H9 (cell line): Measurements from ENCODE around the gene EXPH5. TPM values are rescaled to one million over a fixed set of nuclear protein-coding genes. Genes with fewer than 3 reads are reported as not detected.
A peak's percentile ranks its signal among the peaks of the same experiment; 100 is the strongest.

Source experiments
- DNase-seq: peaks from one replicate; pipeline ENCODE4 v3.0.0-alpha.2; 2017
- H2AFZ ChIP-seq: one replicate; pipeline ENCODE4 v1.6.1; 2013; ENCODE audit warnings: mild to moderate bottlenecking, low read length, control low read depth, moderate library complexity
- H2AK5ac ChIP-seq: 2 replicates; pipeline ENCODE4 v1.6.1; 2013; ENCODE audit warnings: low read length, control low read depth, mixed read lengths; ENCODE audit not compliant: insufficient read length
- H2BK120ac ChIP-seq: one replicate; pipeline ENCODE4 v1.6.1; 2013; ENCODE audit warnings: low read depth, mild to moderate bottlenecking, low read length, control low read depth, inconsistent platforms; ENCODE audit not compliant: poor library complexity, severe bottlenecking
- H2BK12ac ChIP-seq: 2 replicates; pipeline ENCODE4 v1.6.1; 2013; ENCODE audit warnings: low read length, control low read depth, mixed read lengths, low read depth; ENCODE audit not compliant: insufficient read length
- H2BK15ac ChIP-seq: 2 replicates; pipeline ENCODE4 v1.6.1; 2013; ENCODE audit warnings: low read depth, low read length, control low read depth
- H2BK20ac ChIP-seq: one replicate; pipeline ENCODE4 v1.6.1; 2013; ENCODE audit warnings: low read depth, mild to moderate bottlenecking, low read length, control low read depth, inconsistent platforms; ENCODE audit not compliant: poor library complexity, severe bottlenecking
- H2BK5ac ChIP-seq: 2 replicates; pipeline ENCODE4 v1.6.1; 2013; ENCODE audit warnings: low read length, control low read depth, mixed read lengths; ENCODE audit not compliant: insufficient read length
- H3K14ac ChIP-seq: 2 replicates; pipeline ENCODE4 v1.6.1; 2013; ENCODE audit warnings: low read length, control low read depth; ENCODE audit not compliant: insufficient read depth
- H3K18ac ChIP-seq: 2 replicates; pipeline ENCODE4 v1.6.1; 2013; ENCODE audit warnings: low read depth, mild to moderate bottlenecking, mixed read lengths, low read length, control low read depth; ENCODE audit not compliant: insufficient read length
- H3K23ac ChIP-seq: 2 replicates; pipeline ENCODE4 v1.6.1; 2013; ENCODE audit warnings: low read length, control low read depth, mixed read lengths, low read depth; ENCODE audit not compliant: insufficient read length
- H3K23me2 ChIP-seq: 2 replicates; pipeline ENCODE4 v1.6.1; 2013; ENCODE audit warnings: low read depth, mild to moderate bottlenecking, mixed read lengths, low read length, control low read depth; ENCODE audit not compliant: insufficient read length, poor library complexity, severe bottlenecking
- H3K27ac ChIP-seq: 2 replicates; pipeline ENCODE4 v1.5.1; 2013; ENCODE audit warnings: low read length, control low read depth, mixed read lengths, low read depth; ENCODE audit not compliant: insufficient read length
- H3K27me3 ChIP-seq: 2 replicates; pipeline ENCODE4 v1.6.1; 2013; ENCODE audit warnings: low read length, control low read depth, inconsistent platforms; ENCODE audit not compliant: insufficient read depth
- H3K4ac ChIP-seq: 2 replicates; pipeline ENCODE4 v1.6.1; 2013; ENCODE audit warnings: low read depth, mild to moderate bottlenecking, control low read depth, inconsistent platforms, low read length, moderate library complexity
- H3K4me1 ChIP-seq: 2 replicates; pipeline ENCODE4 v1.6.1; 2013; ENCODE audit warnings: low read length, control low read depth, inconsistent platforms; ENCODE audit not compliant: insufficient read depth
- H3K4me2 ChIP-seq: 2 replicates; pipeline ENCODE4 v1.6.1; 2013; ENCODE audit warnings: low read length, control low read depth, mixed read lengths; ENCODE audit not compliant: insufficient read length, insufficient read depth
- H3K56ac ChIP-seq: 2 replicates; pipeline ENCODE4 v1.6.1; 2013; ENCODE audit warnings: low read depth, mild to moderate bottlenecking, mixed read lengths, low read length, control low read depth; ENCODE audit not compliant: insufficient read length
- H3K79me1 ChIP-seq: 2 replicates; pipeline ENCODE4 v1.6.1; 2013; ENCODE audit warnings: low read depth, mild to moderate bottlenecking, moderate library complexity, low read length, control low read depth, inconsistent platforms; ENCODE audit not compliant: insufficient read depth, poor library complexity, severe bottlenecking
- H3K79me2 ChIP-seq: 2 replicates; pipeline ENCODE4 v1.6.1; 2013; ENCODE audit warnings: low read length, control low read depth, inconsistent platforms; ENCODE audit not compliant: insufficient read depth
- H3K9ac ChIP-seq: 2 replicates; pipeline ENCODE4 v1.6.1; 2013; ENCODE audit warnings: low read length, control low read depth, mixed read lengths; ENCODE audit not compliant: insufficient read length; ENCODE audit errors: extremely low read depth
- H3K9me3 ChIP-seq: one replicate; pipeline ENCODE4 v1.6.1; 2013; ENCODE audit warnings: low read depth, low read length, inconsistent platforms; ENCODE audit not compliant: control insufficient read depth
- H3T11ph ChIP-seq: one replicate; pipeline ENCODE4 v1.6.1; 2013; ENCODE audit warnings: mild to moderate bottlenecking, low read length, control low read depth, inconsistent platforms
- H4K20me1 ChIP-seq: one replicate; pipeline ENCODE4 v1.6.1; 2013; ENCODE audit not compliant: control insufficient read depth, insufficient read length, insufficient read depth
- H4K5ac ChIP-seq: 2 replicates; pipeline ENCODE4 v1.6.1; 2013; ENCODE audit warnings: low read depth, mild to moderate bottlenecking, mixed read lengths, low read length, control low read depth; ENCODE audit not compliant: insufficient read length
- H4K8ac ChIP-seq: replicated peaks from 2 replicates; pipeline ENCODE4 v1.6.1; 2013; ENCODE audit warnings: low read length, control low read depth, mixed read lengths, low read depth; ENCODE audit not compliant: insufficient read length
- H4K91ac ChIP-seq: 2 replicates; pipeline ENCODE4 v1.6.1; 2013; ENCODE audit warnings: low read depth, mild to moderate bottlenecking, moderate library complexity, mixed read lengths, low read length, control low read depth; ENCODE audit not compliant: insufficient read length
- H3K27ac Mint-ChIP-seq, 3 experiments: 2 replicates in 2 of 3; 3 replicates in 1 of 3; pipeline ENCODE4 v1.8.0; 2020 to 2021; ENCODE audit warnings: mixed read lengths in 3 of 3, mild to moderate bottlenecking in 1 of 3, moderate library complexity in 1 of 3
- H3K27me3 Mint-ChIP-seq: 2 replicates; pipeline ENCODE4 v1.8.0; 2021; ENCODE audit warnings: low read depth, mild to moderate bottlenecking, moderate library complexity, mixed read lengths
- H3K36me3 Mint-ChIP-seq, 3 experiments: 2 replicates in 2 of 3; 3 replicates in 1 of 3; pipeline ENCODE4 v1.8.0; 2020 to 2021; ENCODE audit warnings: low read depth in 3 of 3, mixed read lengths in 3 of 3; ENCODE audit not compliant: insufficient read depth in 1 of 3
- H3K4me1 Mint-ChIP-seq, 2 experiments: 2 replicates each; pipeline ENCODE4 v1.8.0; 2020; ENCODE audit warnings: mixed read lengths in 2 of 2
- H3K4me3 Mint-ChIP-seq, 2 experiments: 2 replicates in 1 of 2; 3 replicates in 1 of 2; pipeline ENCODE4 v1.8.0; 2020 to 2021; ENCODE audit warnings: mild to moderate bottlenecking in 2 of 2, mixed read lengths in 2 of 2, moderate library complexity in 1 of 2
- H3K9me3 Mint-ChIP-seq, 2 experiments: 2 replicates in 1 of 2; 3 replicates in 1 of 2; pipeline ENCODE4 v1.8.0; 2020; ENCODE audit warnings: mild to moderate bottlenecking in 2 of 2, mixed read lengths in 2 of 2, moderate library complexity in 1 of 2
- WGBS: extraction: QIAGEN DNeasy Blood & Tissue Kit; methylation state at CpG from one replicate; pipeline ENCODE4 v1.1.7; 2013; ENCODE audit warnings: missing lambda C conversion rate, low lambda C conversion rate, mixed read lengths; ENCODE audit not compliant: insufficient read length; ENCODE audit errors: extremely low coverage; 5-methylcytosine and 5-hydroxymethylcytosine counted together
- total RNA-seq: library from RNA; stranded (reverse); gene quantifications from 2 replicates; pipeline ENCODE4 v1.2.1, GENCODE V29; 2021
- TF ChIP-seq, protein P1 (sequence below): fragments of 200-600 bp; sonication (generic); conservative IDR thresholded peaks from 3 replicates; pipeline ENCODE4 v1.8.0; 2021; ENCODE audit warnings: antibody characterized with exemption, mild to moderate bottlenecking

EXPH5 gene
- total RNA-seq, 1 experiment from 2014 or later, result 3.1 TPM

- H3K4me3 Mint-ChIP-seq, result no peak overlapping the region
- Histone ChIP-seq H2BK120ac (no peak overlapping the region), H3K14ac (no peak overlapping the region), H2BK5ac (no peak overlapping the region), H3K79me2 (no peaks in the 10 kb centered on the region; the same call in 1 of the 2 replicates), H4K8ac (no peak overlapping the region), H3K23ac (no peak overlapping the region), H3K23me2 (no peaks in the 10 kb centered on the region), H3K56ac (no peak overlapping the region), H3K27ac (no peak overlapping the region), H4K20me1 (no peaks in the 10 kb centered on the region), H2AFZ (no peak overlapping the region), H2BK12ac (no peak overlapping the region), H3K9me3 (no peaks in the 10 kb centered on the region), H3K4me2 (no peak overlapping the region), H3K9ac (no peak overlapping the region), H3K4me1 (no peaks in the 10 kb centered on the region; the same call in none of the 2 replicates), H4K91ac (no peak overlapping the region), H3K4ac (no peak overlapping the region), H3K18ac (no peak overlapping the region), H4K5ac (no peak overlapping the region), H2BK15ac (no peak overlapping the region), H2AK5ac (no peak overlapping the region), H3K27me3 (no peaks in the 10 kb centered on the region), H3K79me1 (no peaks in the 10 kb centered on the region), H3T11ph (no peak overlapping the region), H2BK20ac (no peak overlapping the region)
- no peak for DNase-seq
- H3K4me1 Mint-ChIP-seq, result peaks cover 8 to 13% of the 10 kb centered on the region in 2 experiments
- TF ChIP-seq, protein P1, sequence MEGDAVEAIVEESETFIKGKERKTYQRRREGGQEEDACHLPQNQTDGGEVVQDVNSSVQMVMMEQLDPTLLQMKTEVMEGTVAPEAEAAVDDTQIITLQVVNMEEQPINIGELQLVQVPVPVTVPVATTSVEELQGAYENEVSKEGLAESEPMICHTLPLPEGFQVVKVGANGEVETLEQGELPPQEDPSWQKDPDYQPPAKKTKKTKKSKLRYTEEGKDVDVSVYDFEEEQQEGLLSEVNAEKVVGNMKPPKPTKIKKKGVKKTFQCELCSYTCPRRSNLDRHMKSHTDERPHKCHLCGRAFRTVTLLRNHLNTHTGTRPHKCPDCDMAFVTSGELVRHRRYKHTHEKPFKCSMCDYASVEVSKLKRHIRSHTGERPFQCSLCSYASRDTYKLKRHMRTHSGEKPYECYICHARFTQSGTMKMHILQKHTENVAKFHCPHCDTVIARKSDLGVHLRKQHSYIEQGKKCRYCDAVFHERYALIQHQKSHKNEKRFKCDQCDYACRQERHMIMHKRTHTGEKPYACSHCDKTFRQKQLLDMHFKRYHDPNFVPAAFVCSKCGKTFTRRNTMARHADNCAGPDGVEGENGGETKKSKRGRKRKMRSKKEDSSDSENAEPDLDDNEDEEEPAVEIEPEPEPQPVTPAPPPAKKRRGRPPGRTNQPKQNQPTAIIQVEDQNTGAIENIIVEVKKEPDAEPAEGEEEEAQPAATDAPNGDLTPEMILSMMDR, result no peak
- no peaks in the 10 kb centered on the region for H3K27me3 Mint-ChIP-seq
- H3K36me3 Mint-ChIP-seq, result peaks cover 8 to 18% (median 9%) of the 10 kb centered on the region in 3 experiments
- H3K9me3 Mint-ChIP-seq, result peaks cover 3 to 5% of the 10 kb centered on the region in 2 experiments; a peak in 4 of 5 replicates
- no CpG with 5 or more reads among the region's 3 CpGs for WGBS
- H3K27ac Mint-ChIP-seq, result peak overlapping the region in 2 of 3 experiments; percentile 19 to 22; a peak in 2 of 7 replicates
Measured at GRCh38 chr11:108491936-108492335, 101.6 kb downstream of the EXPH5 start.
